GM23338 (cell line): ENCODE results near the gene IGSF22. TPM values are rescaled to one million over a fixed set of nuclear protein-coding genes. Genes with fewer than 3 reads are reported as not detected.

Experiments
- ATAC-seq: fragments of 200-7000 bp; cut with Tn5 transposase; 3 replicates; pipeline ENCODE4 v1.9.1; 2020
- DNase-seq: peaks from one replicate; pipeline ENCODE4 v3.0.0-alpha.2; 2015; ENCODE audit warnings: low spot score
- H2AFZ ChIP-seq: fragments of 200-600 bp; sonication (generic); 2 replicates; pipeline ENCODE4 v1.8.0; 2016; ENCODE audit warnings: antibody characterized with exemption, mild to moderate bottlenecking, moderate library complexity
- H3F3A ChIP-seq: fragments of 200-600 bp; sonication (generic); replicated peaks from 2 replicates; pipeline ENCODE4 v1.8.0; 2017; ENCODE audit warnings: antibody characterized with exemption, mixed run types, low read depth
- H3K27ac ChIP-seq: fragments of 200-600 bp; sonication (generic); 2 replicates; pipeline ENCODE4 v1.6.1; 2016; ENCODE audit warnings: low read depth
- H3K27me3 ChIP-seq: fragments of 200-600 bp; sonication (generic); 2 replicates; pipeline ENCODE4 v1.8.0; 2016; ENCODE audit warnings: mild to moderate bottlenecking, mixed run types, moderate library complexity; ENCODE audit not compliant: insufficient read depth
- H3K36me3 ChIP-seq: fragments of 200-600 bp; sonication (generic); 2 replicates; pipeline ENCODE4 v1.8.0; 2016; ENCODE audit warnings: mild to moderate bottlenecking; ENCODE audit not compliant: insufficient read depth
- H3K4me1 ChIP-seq: fragments of 200-600 bp; sonication (generic); 2 replicates; pipeline ENCODE4 v1.8.0; 2016; ENCODE audit warnings: mild to moderate bottlenecking, moderate library complexity; ENCODE audit not compliant: insufficient read depth
- H3K4me2 ChIP-seq: fragments of 200-600 bp; sonication (generic); 2 replicates; pipeline ENCODE4 v1.7.1; 2017; ENCODE audit warnings: mixed run types
- H3K4me3 ChIP-seq: fragments of 200-600 bp; sonication (generic); 2 replicates; pipeline ENCODE4 v1.6.1; 2016; ENCODE audit warnings: mixed run types
- H3K79me2 ChIP-seq: fragments of 200-600 bp; sonication (generic); replicated peaks from 2 replicates; pipeline ENCODE4 v1.8.0; 2017; ENCODE audit warnings: mild to moderate bottlenecking; ENCODE audit not compliant: insufficient read depth
- H3K9me2 ChIP-seq: fragments of 200-600 bp; sonication (generic); 2 replicates; pipeline ENCODE4 v1.8.0; 2017; ENCODE audit not compliant: insufficient read depth
- H4K20me1 ChIP-seq: fragments of 200-600 bp; sonication (generic); replicated peaks from 2 replicates; pipeline ENCODE4 v1.8.0; 2017; ENCODE audit warnings: mild to moderate bottlenecking; ENCODE audit not compliant: insufficient read depth
- H3K27ac Mint-ChIP-seq: 2 replicates; pipeline ENCODE4 v1.8.0; 2020; ENCODE audit warnings: inconsistent platforms, mild to moderate bottlenecking, moderate library complexity, mixed read lengths
- H3K27me3 Mint-ChIP-seq: 3 replicates; pipeline ENCODE4 v1.8.0; 2022; ENCODE audit warnings: low read depth, mild to moderate bottlenecking, moderate library complexity, mixed read lengths, inconsistent platforms; ENCODE audit not compliant: insufficient read depth, poor library complexity
- H3K36me3 Mint-ChIP-seq: 3 replicates; pipeline ENCODE4 v1.8.0; 2021; ENCODE audit warnings: low read depth, mild to moderate bottlenecking, inconsistent platforms, moderate library complexity, mixed read lengths
- H3K4me1 Mint-ChIP-seq: 3 replicates; pipeline ENCODE4 v1.8.0; 2020; ENCODE audit warnings: mild to moderate bottlenecking, inconsistent platforms, mixed read lengths
- H3K4me3 Mint-ChIP-seq: 3 replicates; pipeline ENCODE4 v1.8.0; 2021; ENCODE audit warnings: moderate library complexity, mild to moderate bottlenecking, inconsistent platforms, mixed read lengths
- H3K9me3 Mint-ChIP-seq: 3 replicates; pipeline ENCODE4 v1.8.0; 2020; ENCODE audit warnings: moderate library complexity, mild to moderate bottlenecking, inconsistent platforms, mixed read lengths
- CREB1 ChIP-seq: fragments of 250-450 bp; sonication (Bioruptor Pico); IDR thresholded peaks from 2 replicates; pipeline ENCODE4 v1.5.0; 2020; ENCODE audit warnings: low read depth, mild to moderate bottlenecking, moderate library complexity
- CTCF ChIP-seq, 2 experiments: fragments of 200-600 bp in 1 of 2; sonication (generic) in 1 of 2; conservative IDR thresholded peaks; 2 replicates each; pipeline versions ENCODE4 v1.5.1 to v1.6.1; 2016 to 2017; ENCODE audit warnings: antibody characterized with exemption in 2 of 2, low read depth in 2 of 2, mild to moderate bottlenecking in 2 of 2, moderate library complexity in 1 of 2
- ETS1 ChIP-seq: IDR thresholded peaks from 2 replicates; pipeline ENCODE4 v1.6.1; 2016; ENCODE audit warnings: antibody characterized with exemption
- EZH2 ChIP-seq: fragments of 200-600 bp; sonication (generic); IDR thresholded peaks from one replicate; pipeline ENCODE4 v1.8.0; 2017; ENCODE audit warnings: antibody characterized with exemption, mild to moderate bottlenecking, low read depth; ENCODE audit not compliant: unreplicated experiment
- JUNB ChIP-seq: IDR thresholded peaks from one replicate; pipeline ENCODE4 v1.6.1; 2016; ENCODE audit warnings: antibody characterized with exemption; ENCODE audit not compliant: unreplicated experiment
- NANOG ChIP-seq: IDR thresholded peaks from 2 replicates; pipeline ENCODE4 v1.6.1; 2016; ENCODE audit warnings: antibody characterized with exemption, borderline replicate concordance
- POLR2AphosphoS5 ChIP-seq: IDR thresholded peaks from 2 replicates; pipeline ENCODE4 v1.6.1; 2016; ENCODE audit warnings: antibody characterized with exemption, low read depth
- REST ChIP-seq: IDR thresholded peaks from one replicate; pipeline ENCODE4 v1.6.1; 2018; ENCODE audit warnings: antibody characterized with exemption; ENCODE audit not compliant: unreplicated experiment
- ZNF114 ChIP-seq: fragments of 250-450 bp; sonication (Bioruptor Pico); IDR thresholded peaks from 2 replicates; pipeline ENCODE4 v1.5.0; 2020; ENCODE audit warnings: mild to moderate bottlenecking, moderate library complexity
- ZNF331 ChIP-seq: fragments of 250-450 bp; sonication (Bioruptor Pico); IDR thresholded peaks from 2 replicates; pipeline ENCODE4 v1.5.0; 2020; ENCODE audit warnings: low read depth, mild to moderate bottlenecking, moderate library complexity
- ZNF462 ChIP-seq: fragments of 250-450 bp; sonication (Bioruptor Pico); IDR thresholded peaks from 2 replicates; pipeline ENCODE4 v1.5.0; 2020; ENCODE audit warnings: mild to moderate bottlenecking, moderate library complexity
- polyA plus RNA-seq: library from polyadenylated mRNA; unstranded; fragments of >200 nt; fragmentation: Nextera tagmentation; extraction: Ambion mirVana; gene quantifications from 2 replicates; pipeline ENCODE4 v1.2.1, GENCODE V29; 2016
- total RNA-seq: library from RNA; depleted of rRNA; stranded (reverse); fragments of >200 nt; shearing (Covaris generic); gene quantifications from 2 replicates; pipeline ENCODE4 v1.2.3, GENCODE V29; 2014

The IGSF22 gene
- total and polyA plus RNA-seq, 2 experiments from 2014 or later = 0.37 TPM; not detected in 1

- TF ChIP-seq ZNF462 (CRISPR knock-in tag) (no peak), POLR2AphosphoS5 (no peak), ZNF331 (CRISPR knock-in tag) (no peak), CREB1 (no peak), NANOG (no peak), REST (no peak)
These were observed 40.0 kb upstream of the IGSF22 start (continued) for GRCh38 chr11:18766015-18766414.

GRCh38 chr11:18765554-18765953 lies 39.6 kb upstream of the IGSF22 start:
- H3K4me1 ChIP-seq = peaks cover 10% of the 10 kb centered on the region; the same call in 1 of the 2 replicates
- ATAC-seq (no peak), DNase-seq (no peak)
- no peaks in the 10 kb centered on the region for H3K36me3 ChIP-seq
- H3K27me3 ChIP-seq = no peaks in the 10 kb centered on the region
- Mint-ChIP-seq H3K36me3 (peaks cover under 1% of the 10 kb centered on the region; the same call in 1 of the 3 replicates), H3K4me1 (peaks cover 13% of the 10 kb centered on the region), H3K4me3 (no peak overlapping the region), H3K27ac (no peak overlapping the region), H3K9me3 (no peaks in the 10 kb centered on the region), H3K27me3 (peaks cover 6% of the 10 kb centered on the region)
- H3K9me2 ChIP-seq = no peaks in the 10 kb centered on the region
- H3K79me2 ChIP-seq = no peaks in the 10 kb centered on the region
- H3K4me3 ChIP-seq = no peak overlapping the region
- H4K20me1 ChIP-seq = no peaks in the 10 kb centered on the region
- no peak overlapping the region for H3K4me2 ChIP-seq
- no peak overlapping the region for H2AFZ ChIP-seq
- no peaks in the 10 kb centered on the region for H3F3A ChIP-seq
- H3K27ac ChIP-seq = no peak overlapping the region
- TF ChIP-seq JUNB (no peak), ZNF331 (CRISPR knock-in tag) (no peak), NANOG (no peak), ZNF114 (CRISPR knock-in tag) (no peak), CTCF (conservative IDR thresholded peaks at IDR 0.05; ENCODE audit: low read depth in 2 of 2) (no peak), ETS1 (no peak), EZH2 (no peak), POLR2AphosphoS5 (no peak)
